ENCODE measurements around the gene STAC3. TPM values are rescaled to one million over a fixed set of nuclear protein-coding genes. Genes with fewer than 3 reads are reported as not detected.

STAC3 gene
- total and polyA plus RNA-seq, 8 donors: 2.9 to 5.1 (median 3.4) TPM

DNA sequence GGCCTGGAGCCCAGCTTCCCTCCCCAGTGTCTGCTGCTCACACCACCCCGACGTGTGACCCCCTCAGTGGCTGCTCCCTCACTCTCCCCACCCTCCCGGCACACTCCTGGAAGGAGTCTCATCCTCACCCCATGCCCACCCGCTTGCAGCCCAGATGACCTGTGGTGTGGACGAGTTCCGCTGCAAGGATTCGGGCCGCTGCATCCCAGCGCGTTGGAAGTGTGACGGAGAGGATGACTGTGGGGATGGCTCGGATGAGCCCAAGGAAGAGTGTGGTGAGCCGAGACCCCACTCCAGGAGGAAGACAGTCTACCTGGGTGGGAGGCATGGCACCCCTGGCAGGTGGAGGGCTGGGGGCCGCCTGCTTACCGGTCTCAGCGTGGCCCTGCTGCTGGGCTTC, 49.4 kb downstream of the STAC3 start:
- TF ChIP-seq, protein P1, sequence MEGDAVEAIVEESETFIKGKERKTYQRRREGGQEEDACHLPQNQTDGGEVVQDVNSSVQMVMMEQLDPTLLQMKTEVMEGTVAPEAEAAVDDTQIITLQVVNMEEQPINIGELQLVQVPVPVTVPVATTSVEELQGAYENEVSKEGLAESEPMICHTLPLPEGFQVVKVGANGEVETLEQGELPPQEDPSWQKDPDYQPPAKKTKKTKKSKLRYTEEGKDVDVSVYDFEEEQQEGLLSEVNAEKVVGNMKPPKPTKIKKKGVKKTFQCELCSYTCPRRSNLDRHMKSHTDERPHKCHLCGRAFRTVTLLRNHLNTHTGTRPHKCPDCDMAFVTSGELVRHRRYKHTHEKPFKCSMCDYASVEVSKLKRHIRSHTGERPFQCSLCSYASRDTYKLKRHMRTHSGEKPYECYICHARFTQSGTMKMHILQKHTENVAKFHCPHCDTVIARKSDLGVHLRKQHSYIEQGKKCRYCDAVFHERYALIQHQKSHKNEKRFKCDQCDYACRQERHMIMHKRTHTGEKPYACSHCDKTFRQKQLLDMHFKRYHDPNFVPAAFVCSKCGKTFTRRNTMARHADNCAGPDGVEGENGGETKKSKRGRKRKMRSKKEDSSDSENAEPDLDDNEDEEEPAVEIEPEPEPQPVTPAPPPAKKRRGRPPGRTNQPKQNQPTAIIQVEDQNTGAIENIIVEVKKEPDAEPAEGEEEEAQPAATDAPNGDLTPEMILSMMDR (IDR thresholded peaks at IDR 0.05): no peak
- H3K4me1 ChIP-seq: no peaks in the 10 kb centered on the region
- intact Hi-C loops (cut with DNase I): no loop called here
- H3K27ac ChIP-seq: no peak overlapping the region
- no peak for ATAC-seq
- no peak for DNase-seq
- H3K4me3 ChIP-seq: no peak overlapping the region
- no peaks in the 10 kb centered on the region for H3K27me3 ChIP-seq
- H3K36me3 ChIP-seq: peaks cover 0 to 100% of the 10 kb centered on the region in 2 donors
- no peaks in the 10 kb centered on the region for H3K9me3 ChIP-seq

DNA sequence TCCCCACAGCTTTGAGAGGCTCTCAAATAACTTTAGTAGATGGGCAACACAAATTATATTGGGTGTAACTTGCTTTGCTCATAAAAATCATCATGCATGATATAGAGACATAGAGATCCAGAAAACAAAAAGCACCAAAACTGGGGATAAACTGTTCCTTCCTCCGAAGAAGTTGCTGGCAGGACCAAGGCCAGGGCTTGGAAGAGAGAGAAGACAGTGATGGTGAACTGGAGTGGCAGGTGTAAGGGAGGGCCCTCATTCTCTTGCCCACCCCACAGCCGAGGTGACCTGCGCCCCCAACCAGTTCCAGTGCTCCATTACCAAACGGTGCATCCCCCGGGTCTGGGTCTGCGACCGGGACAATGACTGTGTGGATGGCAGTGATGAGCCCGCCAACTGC, 49.8 kb downstream of the STAC3 start:
- no peak overlapping the region for H3K4me3 ChIP-seq
- intact Hi-C loops (cut with DNase I): no loop called here
- TF ChIP-seq, protein P1 (IDR thresholded peaks at IDR 0.05): no peak
- no peaks in the 10 kb centered on the region for H3K9me3 ChIP-seq
- no peaks in the 10 kb centered on the region for H3K27me3 ChIP-seq
- H3K27ac ChIP-seq: no peak overlapping the region
- ATAC-seq: no peak
- no peak for DNase-seq
- H3K4me1 ChIP-seq: no peaks in the 10 kb centered on the region
- peaks cover 0 to 100% of the 10 kb centered on the region in 2 donors for H3K36me3 ChIP-seq

DNA sequence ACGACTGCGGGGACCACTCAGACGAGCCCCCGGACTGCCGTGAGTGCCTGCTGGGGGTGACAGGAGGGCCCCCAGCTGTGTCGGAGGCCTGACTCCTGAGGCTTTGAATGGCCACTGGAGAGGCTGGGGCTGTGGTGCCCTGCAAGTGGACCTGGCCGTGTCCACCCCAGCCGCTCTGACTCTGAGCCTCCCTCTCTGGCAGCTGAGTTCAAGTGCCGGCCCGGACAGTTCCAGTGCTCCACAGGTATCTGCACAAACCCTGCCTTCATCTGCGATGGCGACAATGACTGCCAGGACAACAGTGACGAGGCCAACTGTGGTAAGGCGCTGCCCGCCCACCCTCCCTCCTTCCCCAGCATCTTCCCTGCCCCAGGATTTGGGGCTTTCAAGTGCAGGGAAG, 50.5 kb downstream of the STAC3 start:
- TF ChIP-seq, protein P1 (IDR thresholded peaks at IDR 0.05): no peak
- intact Hi-C loops (cut with DNase I): no loop called here
- H3K36me3 ChIP-seq: peaks cover 0 to 100% of the 10 kb centered on the region in 2 donors

DNA sequence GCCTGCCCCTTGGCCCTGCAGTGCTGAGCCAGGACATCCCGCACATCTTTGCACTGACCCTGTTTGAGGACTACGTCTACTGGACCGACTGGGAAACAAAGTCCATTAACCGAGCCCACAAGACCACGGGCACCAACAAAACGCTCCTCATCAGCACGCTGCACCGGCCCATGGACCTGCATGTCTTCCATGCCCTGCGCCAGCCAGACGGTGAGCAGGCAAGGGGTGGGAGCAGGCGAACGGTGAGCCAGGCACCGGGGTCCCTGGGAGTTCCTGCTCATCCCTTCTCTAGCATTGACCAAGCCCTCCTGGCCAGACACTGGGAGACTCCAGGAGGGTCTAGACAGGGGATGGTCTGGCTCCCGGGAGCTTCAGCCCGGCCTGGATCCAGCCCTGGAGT, 51.8 kb downstream of the STAC3 start:
- Histone ChIP-seq H3K27ac (no peak overlapping the region), H3K4me3 (no peak overlapping the region), H3K36me3 (peaks cover 0 to 100% of the 10 kb centered on the region in 2 donors), H3K27me3 (no peaks in the 10 kb centered on the region), H3K4me1 (no peaks in the 10 kb centered on the region), H3K9me3 (no peaks in the 10 kb centered on the region)
- intact Hi-C loops (cut with DNase I): no loop called here
- TF ChIP-seq, protein P1 (IDR thresholded peaks at IDR 0.05): no peak
- DNase-seq (no peak), ATAC-seq (no peak)

More for the DNA sequence above, 50.5 kb downstream of the STAC3 start:
- H3K4me3 ChIP-seq: no peak overlapping the region
- H3K4me1 ChIP-seq: no peaks in the 10 kb centered on the region
- no peaks in the 10 kb centered on the region for H3K27me3 ChIP-seq
- DNase-seq (no peak), ATAC-seq (no peak)
- no peak overlapping the region for H3K27ac ChIP-seq
- no peaks in the 10 kb centered on the region for H3K9me3 ChIP-seq

DNA sequence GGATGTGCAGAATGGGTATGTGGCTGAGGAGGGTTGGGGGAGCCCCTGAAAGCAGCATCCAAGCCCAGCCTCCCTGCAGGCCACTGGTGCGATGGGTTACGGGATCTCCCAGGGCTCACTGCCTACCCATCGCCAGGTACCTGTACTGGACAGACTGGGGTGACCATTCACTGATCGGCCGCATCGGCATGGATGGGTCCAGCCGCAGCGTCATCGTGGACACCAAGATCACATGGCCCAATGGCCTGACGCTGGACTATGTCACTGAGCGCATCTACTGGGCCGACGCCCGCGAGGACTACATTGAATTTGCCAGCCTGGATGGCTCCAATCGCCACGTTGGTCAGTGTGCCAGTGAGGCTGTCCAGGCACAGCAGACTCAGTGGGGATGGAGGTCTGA, 52.7 kb downstream of the STAC3 start:
- no peaks in the 10 kb centered on the region for H3K4me1 ChIP-seq
- peaks cover 0 to 100% of the 10 kb centered on the region in 2 donors for H3K36me3 ChIP-seq
- no peak for DNase-seq
- TF ChIP-seq, protein P1 (IDR thresholded peaks at IDR 0.05): no peak
- H3K4me3 ChIP-seq: no peak overlapping the region
- no peaks in the 10 kb centered on the region for H3K27me3 ChIP-seq
- intact Hi-C loops (cut with DNase I): no loop called here
- H3K9me3 ChIP-seq: no peaks in the 10 kb centered on the region
- ATAC-seq: no peak
- no peak overlapping the region for H3K27ac ChIP-seq

All from left lung (tissue), 10 donors.